NCI-H146 (cell line): ENCODE measurements around the gene ACAD11.

Experiments used
- DNase-seq: peaks from one replicate; lab custom pipeline; 2025; lab: John Stamatoyannopoulos, UW

The ACAD11 gene, protein sequence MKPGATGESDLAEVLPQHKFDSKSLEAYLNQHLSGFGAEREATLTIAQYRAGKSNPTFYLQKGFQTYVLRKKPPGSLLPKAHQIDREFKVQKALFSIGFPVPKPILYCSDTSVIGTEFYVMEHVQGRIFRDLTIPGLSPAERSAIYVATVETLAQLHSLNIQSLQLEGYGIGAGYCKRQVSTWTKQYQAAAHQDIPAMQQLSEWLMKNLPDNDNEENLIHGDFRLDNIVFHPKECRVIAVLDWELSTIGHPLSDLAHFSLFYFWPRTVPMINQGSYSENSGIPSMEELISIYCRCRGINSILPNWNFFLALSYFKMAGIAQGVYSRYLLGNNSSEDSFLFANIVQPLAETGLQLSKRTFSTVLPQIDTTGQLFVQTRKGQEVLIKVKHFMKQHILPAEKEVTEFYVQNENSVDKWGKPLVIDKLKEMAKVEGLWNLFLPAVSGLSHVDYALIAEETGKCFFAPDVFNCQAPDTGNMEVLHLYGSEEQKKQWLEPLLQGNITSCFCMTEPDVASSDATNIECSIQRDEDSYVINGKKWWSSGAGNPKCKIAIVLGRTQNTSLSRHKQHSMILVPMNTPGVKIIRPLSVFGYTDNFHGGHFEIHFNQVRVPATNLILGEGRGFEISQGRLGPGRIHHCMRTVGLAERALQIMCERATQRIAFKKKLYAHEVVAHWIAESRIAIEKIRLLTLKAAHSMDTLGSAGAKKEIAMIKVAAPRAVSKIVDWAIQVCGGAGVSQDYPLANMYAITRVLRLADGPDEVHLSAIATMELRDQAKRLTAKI

DNA sequence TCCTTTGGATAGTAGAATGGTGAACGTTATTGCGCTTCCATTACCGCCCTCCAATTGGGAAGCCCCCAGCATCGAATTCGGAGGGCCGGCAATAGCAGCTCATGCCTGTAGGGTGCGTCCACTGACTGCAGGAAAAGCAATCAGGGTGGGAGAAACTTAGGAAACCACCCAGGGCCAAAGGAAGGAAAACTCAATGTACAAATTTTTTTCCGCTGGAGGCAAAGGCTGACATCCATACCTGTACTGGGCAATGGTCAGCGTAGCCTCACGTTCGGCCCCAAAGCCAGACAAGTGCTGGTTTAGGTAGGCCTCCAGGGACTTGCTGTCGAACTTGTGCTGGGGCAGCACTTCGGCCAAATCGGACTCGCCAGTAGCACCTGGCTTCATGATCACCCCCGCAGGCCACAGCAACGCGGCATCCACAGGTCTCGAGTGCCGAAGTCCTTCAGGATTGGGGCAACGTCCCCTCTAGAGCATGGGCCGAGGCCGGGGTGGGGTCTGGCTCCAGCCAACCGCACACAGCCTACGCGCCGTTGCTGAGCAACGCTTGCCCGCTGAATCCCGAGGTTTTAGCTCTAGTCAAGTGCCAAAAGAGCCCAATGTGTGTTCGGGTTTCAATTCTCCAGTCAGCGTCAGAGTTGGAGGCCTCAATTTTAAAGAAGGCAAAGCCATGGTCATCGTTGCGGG lies at the start of gene ACAD11:
Gene ACAD11 (minus strand): TSS at position 445 of the 687 bp plus-strand sequence. CDS start 58 bp downstream, at position 387.
- DNase-seq, result peak; percentile 85

DNA sequence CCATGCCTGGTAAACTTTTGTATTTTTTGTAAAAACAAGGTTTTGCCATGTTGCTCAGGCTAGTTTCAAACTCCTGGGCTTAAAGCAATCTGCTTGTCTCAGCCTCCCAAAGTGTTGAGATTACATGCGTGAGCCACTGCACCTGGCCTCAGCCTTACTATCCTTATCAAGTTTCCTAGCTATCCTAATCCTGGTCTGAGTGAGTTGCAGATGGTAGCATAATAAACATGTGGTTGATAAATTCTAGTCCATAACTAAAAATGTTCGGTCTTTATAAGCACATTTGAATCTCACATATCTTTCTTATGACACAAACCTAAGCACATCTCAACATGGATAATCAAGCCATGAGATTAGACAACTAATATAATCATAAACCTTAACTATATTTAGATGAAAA lies 44.1 kb upstream of the ACAD11 start:
- no peak for DNase-seq

DNA sequence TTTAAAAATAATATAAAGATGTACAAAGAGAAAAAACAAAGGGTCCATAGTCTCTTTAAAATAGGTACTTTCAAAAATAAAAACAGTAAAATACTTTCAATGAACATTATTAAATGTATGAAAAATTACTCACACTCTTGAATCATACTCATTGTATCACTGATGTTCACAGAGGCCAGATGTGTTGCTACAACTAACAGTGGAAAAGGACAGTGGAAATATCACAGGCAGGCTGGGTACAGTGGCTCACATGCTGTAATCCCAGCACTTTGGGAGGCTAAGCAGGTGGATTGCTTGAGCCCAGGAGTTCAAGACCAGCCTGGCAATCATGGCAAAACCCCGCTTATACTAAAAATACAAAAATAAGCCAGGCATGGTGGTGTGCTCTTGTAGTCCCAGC lies 35.8 kb upstream of the ACAD11 start:
- DNase-seq, result no peak

DNA sequence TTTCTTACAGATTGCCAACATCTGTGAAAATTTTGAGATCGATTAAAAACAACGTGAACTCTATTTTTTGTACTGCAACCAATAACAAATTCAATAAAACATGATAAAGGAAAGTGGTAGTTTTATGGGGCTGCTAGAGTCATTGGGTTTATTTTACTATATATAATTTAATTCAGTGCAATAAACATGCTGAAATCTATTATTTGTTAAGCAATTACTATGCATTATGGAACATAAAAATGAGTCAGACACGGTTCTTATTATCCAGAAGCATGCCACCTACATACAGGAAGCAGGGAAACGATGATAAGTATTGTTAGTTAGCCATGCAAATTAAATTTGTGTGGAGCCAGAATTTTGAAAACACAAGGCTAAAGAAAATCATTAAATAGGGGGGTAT lies 35.4 kb upstream of the ACAD11 start:
- DNase-seq, result no peak

DNA sequence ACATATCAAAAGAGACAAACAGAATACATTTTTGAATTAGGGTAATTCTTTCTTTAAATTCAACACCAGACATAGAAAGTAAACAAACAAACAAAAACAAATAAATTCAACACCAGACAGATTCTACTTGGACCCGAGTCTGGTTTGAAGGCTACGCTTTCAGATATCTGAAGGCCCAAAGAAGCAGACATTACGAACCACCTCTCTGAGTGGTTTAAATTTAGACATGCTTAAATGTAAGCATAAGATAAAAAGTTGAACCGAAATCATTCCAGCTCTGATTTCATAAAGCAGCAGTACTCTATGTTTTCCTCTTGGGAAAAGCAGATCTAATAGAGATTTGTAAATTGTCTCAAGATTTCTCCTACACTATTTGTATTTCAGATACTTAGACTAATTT lies 30.4 kb upstream of the ACAD11 start:
- no peak for DNase-seq

DNA sequence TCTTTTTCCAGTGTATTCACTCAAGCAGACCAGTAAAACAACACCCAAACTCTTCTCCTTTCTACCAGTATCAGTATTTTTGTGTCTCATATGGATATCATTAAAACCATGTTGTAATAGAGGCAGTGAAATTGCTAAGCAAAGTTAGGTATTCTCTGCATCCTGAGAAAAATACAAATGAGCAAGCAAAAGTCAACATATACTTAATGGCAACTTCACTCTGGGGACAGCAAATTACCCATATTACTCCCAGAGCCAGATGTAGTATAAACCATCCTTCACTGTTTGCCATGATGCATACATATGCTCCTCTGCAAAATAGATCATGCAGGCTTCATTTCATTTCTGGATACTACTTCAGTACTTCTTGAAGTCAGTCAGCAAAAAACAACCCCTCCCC lies 22.6 kb upstream of the ACAD11 start:
- no peak for DNase-seq

DNA sequence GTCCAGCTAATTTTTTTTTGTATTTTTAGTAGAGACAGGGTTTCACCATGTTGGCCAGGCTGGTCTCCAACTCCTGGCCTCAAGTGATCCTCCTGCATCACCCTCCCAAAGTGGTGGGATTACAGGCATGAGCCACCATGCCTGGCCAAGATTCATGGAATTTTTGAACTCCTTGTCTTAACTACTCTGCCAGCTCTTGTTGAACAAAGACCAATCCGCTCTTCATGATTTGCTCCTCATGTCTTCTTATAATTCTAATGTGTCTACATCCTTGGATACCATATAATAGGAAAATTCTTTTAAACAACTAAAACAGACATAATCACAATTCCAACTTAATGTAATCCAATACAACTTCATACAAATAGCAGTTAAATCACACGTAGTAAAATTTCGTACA lies 21.8 kb upstream of the ACAD11 start:
- DNase-seq, result no peak

DNA sequence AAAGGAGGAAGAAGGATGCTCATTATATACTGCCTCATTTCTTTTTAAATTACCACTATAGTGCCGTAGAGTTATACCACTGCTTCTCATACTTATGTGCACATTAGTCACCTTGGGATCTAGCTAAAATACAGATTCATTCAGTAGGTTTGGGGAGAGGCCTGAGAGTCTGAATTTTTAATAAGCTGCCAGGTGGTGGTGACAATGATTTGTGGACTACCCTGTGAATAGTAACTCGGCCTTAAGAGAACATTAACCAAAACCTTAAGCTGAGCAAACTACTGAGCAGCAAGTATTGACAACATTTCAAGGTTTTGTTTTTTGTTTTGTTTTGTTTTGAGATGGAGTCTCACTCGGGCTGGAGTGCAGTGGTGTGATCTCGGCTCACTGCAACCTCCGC lies 20.3 kb upstream of the ACAD11 start:
- DNase-seq, result no peak

DNA sequence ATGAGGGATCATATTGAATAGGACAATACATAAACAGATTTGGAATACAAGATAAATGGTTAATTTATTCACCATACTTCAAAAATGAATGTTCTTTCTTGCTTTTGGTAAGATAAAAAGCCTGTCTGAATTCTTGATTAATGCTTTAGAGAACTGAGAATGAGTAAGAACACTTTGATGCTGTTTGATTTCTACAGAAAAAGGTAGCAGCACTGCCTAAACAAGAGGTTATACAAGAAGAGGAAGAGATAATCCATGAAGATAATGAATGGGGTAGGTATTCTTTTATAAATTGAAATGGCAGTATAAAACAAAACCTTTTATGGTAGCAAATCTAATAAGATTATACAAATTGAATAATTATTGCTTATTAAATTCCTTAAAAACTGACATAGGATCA lies 15.8 kb upstream of the ACAD11 start:
- DNase-seq, result no peak

DNA sequence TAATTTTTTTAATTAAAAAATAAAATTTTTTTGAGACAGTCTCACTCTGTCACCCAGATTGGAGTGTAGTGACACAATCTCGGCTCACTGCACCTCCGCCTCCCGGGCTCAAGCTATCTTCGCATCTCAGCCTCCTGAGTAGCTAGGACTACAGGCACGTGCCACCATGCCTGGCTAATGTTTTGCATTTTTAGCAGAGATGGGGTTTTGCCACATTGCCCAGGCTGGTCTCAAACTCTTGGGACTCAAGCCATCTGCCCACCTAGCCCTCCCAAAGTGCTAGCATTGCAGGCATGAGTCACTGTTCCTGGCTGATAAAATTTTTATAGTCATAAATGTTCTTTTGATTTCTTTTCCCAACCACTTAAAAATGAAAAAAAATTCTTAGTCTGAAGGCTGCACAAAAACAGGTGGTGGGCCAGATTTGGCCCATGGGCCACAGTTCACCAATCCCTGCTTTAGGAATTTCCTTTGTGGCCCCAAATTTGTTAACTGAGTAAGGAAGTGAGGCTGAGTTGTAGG lies 9.7 kb upstream of the ACAD11 start:
- DNase-seq, result no peak

DNA sequence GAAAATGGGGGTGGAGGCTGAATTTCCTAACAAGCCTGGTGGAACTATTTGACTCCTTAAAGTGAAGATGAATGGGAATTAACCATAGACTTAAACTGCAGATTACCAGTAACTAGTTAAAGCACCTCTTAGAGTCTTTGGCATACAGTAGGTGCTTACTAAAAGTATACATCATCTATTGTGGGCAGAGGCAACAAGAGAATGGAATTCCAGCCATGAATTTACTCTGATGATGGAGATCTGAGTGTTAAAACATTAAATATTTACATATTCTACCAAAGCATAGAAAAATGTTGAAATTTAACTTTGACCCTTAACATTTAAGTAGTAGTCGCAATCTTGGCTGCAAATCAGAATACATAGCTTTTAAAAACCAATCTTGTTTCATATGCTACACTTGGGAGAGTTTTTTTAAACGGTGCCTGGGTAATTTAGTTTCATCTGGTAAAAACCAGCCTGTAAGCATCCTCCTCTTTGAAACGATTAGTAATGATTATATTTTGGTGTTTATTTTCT lies 5.7 kb upstream of the ACAD11 start:
- DNase-seq, result no peak

DNA sequence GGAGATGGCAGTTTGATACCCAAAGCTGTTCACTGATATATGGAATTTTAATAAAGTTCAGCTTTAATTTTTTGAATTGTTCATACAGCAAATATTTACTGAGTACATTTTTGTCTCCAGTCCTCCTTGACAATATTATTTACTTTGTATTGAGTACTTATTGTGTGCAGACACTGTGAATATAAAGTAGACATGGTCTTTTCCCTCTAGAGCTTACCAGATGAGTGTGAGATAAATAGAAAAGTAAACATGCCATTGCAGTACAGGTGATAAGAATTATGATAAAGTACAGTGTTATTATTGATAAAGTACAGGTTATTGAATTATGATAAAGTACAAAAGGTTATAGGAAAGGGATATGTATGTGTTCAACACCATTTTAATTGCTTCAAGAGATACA lies 2.6 kb upstream of the ACAD11 start:
- peak; percentile 18 for DNase-seq

DNA sequence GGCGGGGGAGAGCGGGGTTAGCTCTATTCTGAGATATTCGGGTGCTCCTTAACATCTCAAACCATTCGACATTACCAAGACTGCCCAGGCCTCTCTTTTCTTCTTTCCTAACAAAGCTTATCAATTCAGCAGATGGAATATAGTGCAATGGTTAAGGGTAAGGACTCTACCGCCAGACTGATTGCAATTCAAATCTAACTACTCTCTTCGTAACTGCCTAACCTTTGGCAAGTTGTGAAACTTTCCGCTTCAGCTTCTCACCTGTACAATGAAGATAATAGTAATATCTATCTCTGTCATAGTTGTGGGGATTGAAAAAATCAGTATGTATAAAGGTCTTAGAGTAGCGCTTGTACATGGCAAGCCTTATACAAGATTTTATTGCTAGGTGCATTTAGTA lies 1.5 kb upstream of the ACAD11 start:
- no peak for DNase-seq

DNA sequence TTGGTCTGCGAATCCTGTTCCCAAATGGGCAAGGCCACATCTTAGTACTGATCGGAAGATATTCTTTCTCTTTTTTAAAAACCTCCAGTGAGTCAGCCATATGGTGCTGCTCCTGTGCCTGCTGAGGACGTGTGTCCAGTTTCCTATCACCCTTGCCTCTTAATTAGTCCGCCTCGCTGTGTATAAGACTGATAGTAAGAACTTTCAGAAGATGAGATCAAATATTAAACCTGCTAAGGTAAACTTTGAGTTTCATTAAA lies 1.1 kb upstream of the ACAD11 start:
- DNase-seq, result no peak

DNA sequence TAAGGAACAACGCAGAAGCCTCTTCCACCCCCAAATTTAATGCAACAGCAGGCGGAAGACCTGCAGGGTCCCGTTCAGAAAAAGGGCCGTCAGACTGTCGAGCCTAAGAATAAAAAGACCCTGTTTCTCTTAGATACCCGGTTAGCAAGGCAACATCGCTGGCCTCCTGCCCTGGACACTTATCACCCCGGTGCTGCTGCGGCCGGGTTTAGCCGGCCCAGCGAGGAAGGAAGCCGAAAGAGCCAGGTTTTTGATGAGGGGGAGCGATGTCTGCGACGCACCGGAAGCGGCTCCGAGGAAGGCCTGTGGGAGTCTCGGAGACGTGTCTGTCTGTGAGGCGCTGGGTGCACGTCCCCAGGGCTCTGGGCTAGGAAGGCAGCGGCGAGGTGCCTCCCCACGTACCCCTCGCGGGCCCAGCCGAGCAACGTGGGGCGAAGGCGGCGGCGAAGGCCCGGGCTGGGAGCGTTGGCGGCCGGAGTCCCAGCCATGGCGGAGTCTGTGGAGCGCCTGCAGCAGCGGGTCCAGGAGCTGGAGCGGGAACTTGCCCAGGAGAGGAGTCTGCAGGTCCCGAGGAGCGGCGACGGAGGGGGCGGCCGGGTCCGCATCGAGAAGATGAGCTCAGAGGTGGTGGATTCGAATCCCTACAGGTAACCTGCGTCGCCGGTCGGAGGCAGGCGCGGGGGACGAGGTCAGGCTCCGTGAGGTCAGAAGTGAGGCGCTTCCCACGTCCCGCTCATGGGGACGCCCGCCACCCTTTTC lies 622 bp upstream of the ACAD11 start, which contains the start of gene UBA5:
Gene UBA5 (plus strand): TSS at position 278 of the 759 bp plus-strand sequence. CDS start 209 bp downstream, at position 487.
- DNase-seq, result peak; percentile 86

DNA sequence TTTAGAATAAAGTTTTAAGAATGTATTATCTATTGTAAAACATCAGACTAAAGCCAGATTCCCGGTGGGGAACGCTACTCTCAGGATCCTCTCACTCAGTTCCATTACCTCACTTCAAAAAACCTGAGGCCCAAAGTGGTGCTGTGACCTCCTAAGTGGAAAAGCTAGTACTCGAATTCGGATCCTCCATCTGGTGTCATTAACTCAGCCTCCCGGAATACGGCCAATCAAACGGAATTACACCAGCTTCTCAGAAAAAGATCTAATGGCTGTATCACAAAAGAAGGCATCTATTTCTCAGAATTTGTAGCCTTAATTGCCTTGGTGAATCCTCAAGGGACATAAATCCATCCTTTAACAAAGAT lies 627 bp downstream of the ACAD11 start:
- DNase-seq, result peak; percentile 33

DNA sequence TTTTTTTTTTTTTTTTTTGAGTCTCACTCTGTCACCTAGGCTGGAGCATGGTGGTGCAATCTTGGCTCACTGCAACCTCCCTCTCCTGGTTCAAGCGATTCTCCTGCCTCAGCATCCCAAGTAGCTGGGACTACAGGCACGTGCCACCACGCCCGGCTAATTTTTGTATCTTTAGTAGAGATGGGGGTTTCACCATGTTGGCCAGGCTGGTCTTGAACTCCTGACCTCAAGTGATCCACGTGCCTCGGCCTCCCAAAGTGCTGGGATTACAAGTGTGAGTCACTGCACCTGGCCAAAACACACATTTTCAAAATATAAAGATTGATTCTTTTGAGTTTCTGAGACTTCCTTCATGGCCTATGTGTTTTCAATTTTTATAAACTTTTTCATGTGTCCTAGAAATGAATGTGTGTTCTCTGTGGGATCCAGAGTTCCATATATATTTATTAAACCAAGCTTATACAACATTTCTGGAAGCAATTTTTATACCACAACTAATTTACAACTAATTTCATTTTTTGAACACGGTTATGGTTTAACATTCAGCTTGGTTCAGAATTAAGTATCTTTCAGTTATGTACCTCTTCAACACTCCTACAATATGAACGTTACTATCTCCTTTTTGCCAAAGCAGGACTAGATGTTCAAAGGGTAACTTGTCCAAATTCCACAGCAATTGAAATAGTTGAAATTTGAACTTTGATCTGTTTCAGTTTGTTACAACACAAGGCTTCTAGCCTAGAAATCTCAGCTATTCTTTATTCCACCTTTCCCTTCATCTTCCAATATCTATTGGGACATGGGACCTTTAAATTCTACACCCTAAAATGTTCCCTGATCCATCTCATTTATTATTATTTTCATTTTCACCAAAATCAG lies 1.5 kb downstream of the ACAD11 start:
- no peak for DNase-seq

DNA sequence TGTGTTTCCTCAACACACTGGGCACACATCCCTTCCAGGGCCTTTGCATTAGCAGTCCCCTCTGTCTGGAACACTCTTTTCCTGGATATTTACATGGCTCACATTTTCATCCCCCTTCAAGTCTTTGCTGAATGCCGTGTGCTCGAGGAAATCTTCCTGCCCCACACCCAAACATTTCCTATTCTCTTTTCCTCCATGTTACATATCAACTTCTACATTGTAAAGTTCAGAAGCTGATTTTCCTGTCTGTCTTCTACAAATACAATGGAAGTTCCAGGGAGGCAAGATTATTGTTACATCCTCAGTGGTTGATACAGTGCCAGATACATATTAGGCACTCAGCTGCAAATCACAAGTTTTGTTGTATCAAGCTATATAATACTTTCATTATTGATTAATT lies 4.1 kb downstream of the ACAD11 start:
- DNase-seq, result no peak

DNA sequence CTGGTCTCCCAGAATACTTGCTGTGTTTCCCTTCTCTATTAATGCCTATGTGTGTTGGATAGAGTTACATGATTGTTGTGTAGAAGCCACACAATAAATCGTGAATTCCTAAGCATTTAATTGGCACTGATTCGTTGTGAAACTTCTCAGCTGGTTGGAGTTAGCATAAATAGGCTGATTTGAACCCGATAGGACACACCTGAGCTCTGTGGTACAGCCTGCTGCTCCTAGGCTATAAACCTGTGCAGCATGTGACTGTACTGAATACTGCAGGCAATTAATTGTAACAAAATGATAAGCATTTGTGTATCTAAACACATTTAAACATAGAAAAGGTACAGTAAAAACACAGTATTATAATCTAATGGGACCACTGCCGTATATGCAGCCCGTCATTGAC lies 4.9 kb downstream of the ACAD11 start:
- no peak for DNase-seq

DNA sequence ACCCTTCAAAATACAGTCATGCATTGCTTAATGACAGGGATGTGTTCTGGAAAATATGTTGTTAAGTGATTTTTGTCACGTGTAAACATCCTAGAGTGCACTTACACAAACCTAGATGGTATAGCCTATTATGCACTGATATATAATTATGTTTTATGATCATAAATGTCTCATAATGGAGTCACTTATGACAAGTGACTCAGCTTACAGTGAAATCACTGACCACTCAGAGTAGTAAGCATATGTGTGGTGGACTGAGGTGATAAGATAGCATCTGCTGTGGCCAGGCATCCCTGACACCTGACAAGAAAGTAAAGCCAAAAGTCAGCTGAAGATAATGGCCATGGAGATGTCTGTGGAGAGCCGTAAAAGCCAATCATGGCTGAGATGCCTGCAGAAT lies 5.4 kb downstream of the ACAD11 start:
- no peak for DNase-seq
